Glutamatergic neuron (in vitro differentiated cells): Measurements from ENCODE around the gene NFATC1. TPM values are rescaled to one million over a fixed set of nuclear protein-coding genes. Genes with fewer than 3 reads are reported as not detected.

Experiments used
- DNase-seq: peaks from one replicate; pipeline ENCODE4 v3.0.0; 2022
- H3K27ac Mint-ChIP-seq: one replicate; pipeline ENCODE4 v1.8.0; 2020; ENCODE audit warnings: mild to moderate bottlenecking, mixed read lengths, inconsistent platforms; ENCODE audit not compliant: unreplicated experiment
- H3K27me3 Mint-ChIP-seq: one replicate; pipeline ENCODE4 v1.8.0; 2020; ENCODE audit warnings: mild to moderate bottlenecking, moderate library complexity, mixed read lengths, inconsistent platforms; ENCODE audit not compliant: unreplicated experiment
- H3K36me3 Mint-ChIP-seq: one replicate; pipeline ENCODE4 v1.8.0; 2020; ENCODE audit warnings: mild to moderate bottlenecking, mixed read lengths, inconsistent platforms; ENCODE audit not compliant: unreplicated experiment
- H3K4me1 Mint-ChIP-seq: one replicate; pipeline ENCODE4 v1.8.0; 2020; ENCODE audit warnings: mild to moderate bottlenecking, low read depth, mixed read lengths, inconsistent platforms; ENCODE audit not compliant: unreplicated experiment
- H3K4me3 Mint-ChIP-seq: one replicate; pipeline ENCODE4 v1.8.0; 2020; ENCODE audit warnings: mild to moderate bottlenecking, mixed read lengths, inconsistent platforms; ENCODE audit not compliant: unreplicated experiment
- H3K9me3 Mint-ChIP-seq: one replicate; pipeline ENCODE4 v1.8.0; 2020; ENCODE audit warnings: mild to moderate bottlenecking, moderate library complexity, mixed read lengths, inconsistent platforms; ENCODE audit not compliant: unreplicated experiment
- total RNA-seq: library from RNA; stranded (reverse); fragmentation: NEBNext Ultra II Directional; extraction: Animal tissue kit (Norgen Biotek cat#: 25700); gene quantifications from one replicate; pipeline ENCODE4 v1.2.1, GENCODE V29; 2021; ENCODE audit not compliant: unreplicated experiment
- TF ChIP-seq, protein P1 (sequence below): fragments of 200-600 bp; sonication (generic); IDR thresholded peaks from one replicate; pipeline ENCODE4 v1.5.0; 2021; ENCODE audit not compliant: partially characterized antibody, unreplicated experiment

The NFATC1 gene
- total RNA-seq, 1 donor from 2014 or later = 5.3 TPM

DNA sequence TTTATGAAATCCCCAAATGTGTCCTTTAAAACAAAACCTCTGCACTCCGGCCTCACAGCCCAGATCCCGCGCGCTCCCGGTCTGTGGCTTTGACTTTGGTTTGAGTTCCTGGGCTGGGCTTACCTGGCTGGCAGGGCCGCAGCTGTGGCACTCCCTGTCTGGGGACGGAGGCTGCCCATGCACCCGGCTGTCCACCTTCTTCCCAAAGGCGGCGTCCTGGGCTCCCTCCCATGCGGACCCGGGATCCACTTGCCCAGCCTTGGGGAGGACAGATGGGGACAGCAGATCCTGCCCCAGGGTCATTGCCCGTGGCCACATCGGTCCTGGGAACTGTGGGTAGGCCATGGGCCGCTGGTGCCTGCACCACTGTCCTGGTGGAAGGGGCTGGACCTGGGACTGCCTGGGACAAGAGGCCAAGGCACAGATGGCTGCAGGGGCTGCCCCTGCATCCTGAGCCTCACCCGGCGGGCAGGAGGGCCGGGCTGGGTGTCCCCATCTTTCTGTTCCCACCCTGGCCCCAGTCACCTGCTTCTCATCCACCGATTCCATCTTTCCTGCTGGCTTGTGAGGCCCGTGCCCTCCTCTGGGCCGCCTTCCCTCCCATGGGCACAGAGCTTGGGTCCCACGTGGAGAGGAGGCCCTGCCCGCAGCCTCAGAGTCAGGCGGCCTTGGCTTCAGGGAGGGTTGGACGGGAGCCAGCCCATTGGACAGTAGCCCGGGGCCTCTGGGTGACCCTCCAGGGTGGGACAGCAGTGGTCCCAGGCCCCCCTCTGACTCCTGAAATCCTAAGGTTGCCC lies 27.7 kb downstream of the NFATC1 start:
- no peak overlapping the region for H3K27ac Mint-ChIP-seq
- TF ChIP-seq, protein P1, sequence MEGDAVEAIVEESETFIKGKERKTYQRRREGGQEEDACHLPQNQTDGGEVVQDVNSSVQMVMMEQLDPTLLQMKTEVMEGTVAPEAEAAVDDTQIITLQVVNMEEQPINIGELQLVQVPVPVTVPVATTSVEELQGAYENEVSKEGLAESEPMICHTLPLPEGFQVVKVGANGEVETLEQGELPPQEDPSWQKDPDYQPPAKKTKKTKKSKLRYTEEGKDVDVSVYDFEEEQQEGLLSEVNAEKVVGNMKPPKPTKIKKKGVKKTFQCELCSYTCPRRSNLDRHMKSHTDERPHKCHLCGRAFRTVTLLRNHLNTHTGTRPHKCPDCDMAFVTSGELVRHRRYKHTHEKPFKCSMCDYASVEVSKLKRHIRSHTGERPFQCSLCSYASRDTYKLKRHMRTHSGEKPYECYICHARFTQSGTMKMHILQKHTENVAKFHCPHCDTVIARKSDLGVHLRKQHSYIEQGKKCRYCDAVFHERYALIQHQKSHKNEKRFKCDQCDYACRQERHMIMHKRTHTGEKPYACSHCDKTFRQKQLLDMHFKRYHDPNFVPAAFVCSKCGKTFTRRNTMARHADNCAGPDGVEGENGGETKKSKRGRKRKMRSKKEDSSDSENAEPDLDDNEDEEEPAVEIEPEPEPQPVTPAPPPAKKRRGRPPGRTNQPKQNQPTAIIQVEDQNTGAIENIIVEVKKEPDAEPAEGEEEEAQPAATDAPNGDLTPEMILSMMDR = no peak
- H3K4me3 Mint-ChIP-seq = no peak overlapping the region
- peaks cover 10% of the 10 kb centered on the region for H3K9me3 Mint-ChIP-seq
- H3K4me1 Mint-ChIP-seq = peaks cover 26% of the 10 kb centered on the region
- peaks cover 14% of the 10 kb centered on the region for H3K36me3 Mint-ChIP-seq
- H3K27me3 Mint-ChIP-seq = peaks cover 14% of the 10 kb centered on the region
- no peak for DNase-seq

DNA sequence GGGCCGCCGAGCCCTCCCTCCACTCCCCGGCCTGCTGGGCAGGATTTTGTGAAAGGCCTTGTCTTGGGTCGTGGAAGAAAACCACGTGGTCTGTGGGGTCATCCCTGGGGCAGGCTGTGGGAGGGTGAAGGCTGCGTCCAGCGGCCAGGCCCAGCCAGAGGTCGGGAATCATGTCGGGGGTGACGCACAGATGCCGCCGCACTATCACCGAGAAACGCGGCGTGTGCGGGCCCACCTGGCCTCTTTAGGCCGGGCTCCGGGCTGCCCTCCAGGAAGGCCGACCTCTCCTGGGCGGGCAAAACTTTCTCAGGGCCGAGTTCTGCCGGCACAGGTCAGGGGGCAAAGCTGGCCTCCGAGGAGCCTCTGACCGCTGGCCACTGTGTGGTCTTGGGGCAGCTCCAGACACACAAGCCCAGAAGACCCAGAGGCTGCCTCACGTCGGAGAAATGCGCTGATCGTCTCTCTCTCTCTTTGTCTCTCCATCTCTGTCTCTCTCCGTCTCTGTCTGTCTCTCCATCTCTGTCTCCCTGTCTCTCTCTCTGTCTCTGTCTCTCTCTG lies 28.4 kb downstream of the NFATC1 start:
- H3K36me3 Mint-ChIP-seq = peaks cover 14% of the 10 kb centered on the region
- no peak for DNase-seq
- peaks cover 10% of the 10 kb centered on the region for H3K9me3 Mint-ChIP-seq
- H3K4me1 Mint-ChIP-seq = peaks cover 26% of the 10 kb centered on the region
- peak overlapping the region; percentile 70 for H3K27ac Mint-ChIP-seq
- TF ChIP-seq, protein P1 = no peak
- H3K4me3 Mint-ChIP-seq = peak overlapping the region; percentile 34
- peaks cover 15% of the 10 kb centered on the region for H3K27me3 Mint-ChIP-seq

DNA sequence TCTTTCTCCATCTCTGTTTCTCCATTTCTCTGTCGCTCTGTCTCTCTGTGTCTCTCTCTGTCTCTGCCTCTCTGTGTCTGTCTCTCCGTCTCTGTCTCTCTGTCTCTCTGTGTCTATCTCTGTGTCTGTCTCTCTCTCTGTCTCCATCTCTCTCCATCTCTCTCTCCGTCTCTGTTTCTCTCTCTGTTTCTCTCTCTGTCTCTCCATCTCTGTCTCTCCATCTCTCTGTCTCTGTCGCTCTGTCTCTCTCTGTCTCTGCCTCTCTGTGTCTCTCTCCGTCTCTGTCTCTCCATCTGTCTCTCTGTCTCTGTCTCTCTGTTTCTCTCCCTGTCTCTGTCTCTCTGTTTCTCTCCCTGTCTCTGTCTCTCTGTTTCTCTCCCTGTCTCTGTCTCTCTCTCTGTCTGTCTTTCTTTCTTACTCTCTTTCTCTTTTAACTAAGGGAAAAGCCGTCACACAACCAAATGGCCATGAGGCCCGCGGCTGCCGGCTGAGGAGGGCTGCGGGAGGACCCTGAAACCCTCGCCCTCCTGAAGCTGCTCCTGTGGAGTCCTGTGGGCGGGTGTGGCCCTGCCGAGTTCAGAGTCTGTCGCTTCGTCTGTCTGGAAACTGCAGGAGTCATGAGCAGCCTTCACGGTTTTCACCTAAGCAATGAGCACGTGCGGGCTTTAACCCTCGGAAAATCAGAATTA lies 29.3 kb downstream of the NFATC1 start:
- peak overlapping the region; percentile 36 for H3K4me3 Mint-ChIP-seq
- H3K27me3 Mint-ChIP-seq = peaks cover 10% of the 10 kb centered on the region
- H3K9me3 Mint-ChIP-seq = peaks cover 6% of the 10 kb centered on the region
- peaks cover 14% of the 10 kb centered on the region for H3K36me3 Mint-ChIP-seq
- no peak for DNase-seq
- peak overlapping the region; percentile 70 for H3K27ac Mint-ChIP-seq
- peaks cover 24% of the 10 kb centered on the region for H3K4me1 Mint-ChIP-seq
- TF ChIP-seq, protein P1 = no peak

- Mint-ChIP-seq H3K9me3 (peaks cover 6% of the 10 kb centered on the region), H3K36me3 (peaks cover 11% of the 10 kb centered on the region), H3K27ac (peak overlapping the region; percentile 52), H3K4me1 (peaks cover 22% of the 10 kb centered on the region), H3K4me3 (no peak overlapping the region), H3K27me3 (peaks cover 9% of the 10 kb centered on the region)
- no peak for DNase-seq
- TF ChIP-seq, protein P1 = no peak
These were observed 29.8 kb downstream of the NFATC1 start for GRCh38 chr18:79425569-79425886.
